GM19023 (cell line): ENCODE data around the gene ATF5.
"Not testable (repeated sequence)": the region's sequence is repeated elsewhere in the genome, so short reads cannot be mapped to it uniquely, and the experiment has no call there.

ENCODE experiments used
- ATAC-seq: cut with Tn5 transposase; IDR thresholded peaks from one replicate; pipeline ENCODE4 v1.9.1; 2021; ENCODE audit warnings: mild to moderate bottlenecking, moderate library complexity; ENCODE audit not compliant: unreplicated experiment

Gene ATF5

DNA sequence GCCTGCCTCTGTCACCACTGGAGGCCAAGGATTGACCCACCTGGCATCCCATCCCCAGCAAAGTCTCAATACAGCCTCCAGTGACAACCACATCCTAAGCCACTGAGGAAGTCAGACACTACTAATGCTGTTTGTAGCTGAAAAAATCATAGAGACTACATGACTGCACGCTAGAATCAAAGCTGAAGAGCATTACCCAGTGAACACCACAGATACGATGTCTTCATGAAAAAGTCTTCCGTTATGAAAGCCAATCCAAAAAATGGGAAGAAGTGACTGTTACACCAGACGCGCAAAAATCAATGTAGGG lies 11.4 kb downstream of the ATF5 start:
- ATAC-seq: no peak

DNA sequence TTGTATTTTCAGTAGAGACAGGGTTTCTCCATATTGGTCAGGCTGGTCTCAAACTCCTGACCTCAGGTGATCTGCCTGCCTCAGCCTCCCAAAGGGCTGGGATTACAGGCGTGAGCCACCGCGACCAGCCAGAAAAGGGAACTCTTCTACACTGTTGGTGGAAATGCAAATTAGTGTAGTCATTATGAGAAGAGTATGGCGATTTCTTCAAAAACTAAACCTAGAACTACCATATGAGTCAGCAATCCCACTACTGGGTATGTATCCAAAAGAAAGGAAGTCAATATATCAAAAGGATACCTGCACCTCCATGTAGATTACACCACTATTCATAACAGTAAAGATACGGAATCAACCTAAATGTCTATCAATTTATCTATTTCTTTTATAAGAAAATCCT lies 15.6 kb downstream of the ATF5 start:
- ATAC-seq: not testable (repeated sequence)

DNA sequence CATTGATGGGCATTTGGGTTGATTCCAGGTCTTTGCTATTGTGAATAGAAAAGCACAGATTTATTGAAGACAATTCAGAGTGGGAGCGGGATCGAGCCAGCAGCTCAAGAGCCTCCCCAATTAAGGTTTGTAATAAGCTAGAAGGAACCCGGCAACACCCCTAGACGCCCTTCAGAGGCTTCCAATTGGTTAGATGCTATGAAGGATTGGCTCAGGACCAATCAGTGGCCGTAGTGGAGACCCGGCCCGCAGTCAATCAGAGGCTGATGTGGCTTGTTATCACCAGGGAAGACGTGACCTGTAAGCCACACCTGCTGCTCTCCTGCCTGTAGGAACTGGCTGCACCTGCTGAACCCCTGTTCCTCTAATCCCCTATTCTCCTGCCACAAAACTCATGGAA lies 17.4 kb downstream of the ATF5 start:
- no peak for ATAC-seq

DNA sequence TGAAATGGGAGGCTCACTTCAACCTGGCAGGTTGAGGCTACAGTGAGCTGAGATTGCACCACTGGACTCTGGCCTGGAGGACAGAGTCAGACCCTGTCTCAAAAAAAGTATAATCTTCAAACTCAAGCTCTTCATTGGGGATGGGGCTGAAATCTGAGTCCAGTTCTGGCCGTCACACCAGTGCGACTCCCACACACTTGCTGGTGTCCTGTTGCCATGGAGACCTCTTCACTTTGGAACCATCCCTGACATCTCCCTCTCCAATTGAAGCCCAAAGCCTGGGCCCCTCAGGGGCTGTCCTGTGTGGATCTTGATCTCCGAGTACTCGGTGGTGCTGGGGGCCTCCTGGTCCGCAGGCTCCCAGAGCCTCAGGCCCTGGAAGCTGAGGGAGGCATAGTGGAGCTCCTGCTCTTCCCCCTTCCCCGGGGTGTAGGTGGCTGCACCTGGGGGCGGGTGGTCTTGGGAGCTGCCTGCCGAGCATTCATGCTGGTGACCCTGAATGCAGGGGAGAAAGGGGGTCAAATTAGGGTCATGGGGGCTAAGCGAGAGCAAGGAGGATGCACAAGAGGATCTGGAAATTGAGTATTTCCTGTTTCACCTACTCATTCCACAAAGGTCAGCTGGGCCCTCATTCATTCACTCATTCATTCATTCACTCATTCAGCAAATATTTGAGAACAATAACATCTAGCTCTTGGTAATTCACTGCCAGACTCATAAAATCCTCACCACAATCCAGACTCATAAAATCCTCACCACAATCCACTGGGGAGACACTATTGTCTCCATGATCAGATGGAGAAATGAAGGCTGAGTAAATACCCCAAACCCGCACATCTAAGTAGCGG lies 21.0 kb downstream of the ATF5 start:
- ATAC-seq: no peak

DNA sequence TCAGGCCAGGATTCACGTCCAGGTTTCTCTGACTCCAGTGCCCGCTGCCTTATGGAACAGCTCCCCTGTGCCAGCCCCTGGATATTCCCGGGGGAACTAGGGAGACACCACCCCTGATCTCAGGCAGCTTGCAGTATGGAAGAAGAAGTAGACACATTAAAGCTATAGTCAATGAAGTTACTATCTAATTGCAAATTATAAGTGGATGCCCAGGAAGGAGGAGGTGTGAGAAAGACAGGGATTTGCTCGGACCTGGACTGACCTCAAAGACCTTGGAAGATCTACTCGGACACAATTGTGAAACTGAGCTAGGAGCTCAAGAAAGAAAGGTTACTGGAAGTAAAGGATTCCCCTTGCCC lies 21.6 kb downstream of the ATF5 start:
- ATAC-seq: no peak

DNA sequence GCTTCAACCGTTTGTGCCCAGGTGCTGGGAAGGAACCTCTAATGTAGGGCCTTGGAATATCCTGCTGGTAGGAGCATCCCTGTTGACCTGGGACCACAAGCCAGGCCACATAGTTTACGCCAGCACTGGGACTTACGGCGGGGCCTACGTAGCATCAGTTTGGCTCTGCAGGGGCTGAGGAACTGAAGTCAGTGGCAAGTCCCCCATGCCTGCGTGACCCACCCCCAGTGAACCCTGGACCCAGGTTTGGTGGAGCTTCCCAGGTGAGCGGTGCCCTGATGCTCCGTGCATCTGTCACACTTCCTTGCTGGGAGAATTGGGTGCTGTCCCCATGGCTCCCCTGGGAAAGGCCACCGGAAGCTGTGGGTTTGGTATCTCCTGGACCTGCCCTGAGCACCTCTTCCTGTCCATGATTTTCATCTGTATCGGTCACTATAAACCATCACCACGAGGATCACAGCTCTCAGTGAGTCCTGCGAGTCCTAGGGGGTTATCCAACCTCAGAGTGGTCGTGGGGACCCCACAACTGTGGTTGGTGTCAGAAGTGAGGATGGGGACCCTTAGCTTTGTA lies 22.0 kb downstream of the ATF5 start:
- no peak for ATAC-seq

DNA sequence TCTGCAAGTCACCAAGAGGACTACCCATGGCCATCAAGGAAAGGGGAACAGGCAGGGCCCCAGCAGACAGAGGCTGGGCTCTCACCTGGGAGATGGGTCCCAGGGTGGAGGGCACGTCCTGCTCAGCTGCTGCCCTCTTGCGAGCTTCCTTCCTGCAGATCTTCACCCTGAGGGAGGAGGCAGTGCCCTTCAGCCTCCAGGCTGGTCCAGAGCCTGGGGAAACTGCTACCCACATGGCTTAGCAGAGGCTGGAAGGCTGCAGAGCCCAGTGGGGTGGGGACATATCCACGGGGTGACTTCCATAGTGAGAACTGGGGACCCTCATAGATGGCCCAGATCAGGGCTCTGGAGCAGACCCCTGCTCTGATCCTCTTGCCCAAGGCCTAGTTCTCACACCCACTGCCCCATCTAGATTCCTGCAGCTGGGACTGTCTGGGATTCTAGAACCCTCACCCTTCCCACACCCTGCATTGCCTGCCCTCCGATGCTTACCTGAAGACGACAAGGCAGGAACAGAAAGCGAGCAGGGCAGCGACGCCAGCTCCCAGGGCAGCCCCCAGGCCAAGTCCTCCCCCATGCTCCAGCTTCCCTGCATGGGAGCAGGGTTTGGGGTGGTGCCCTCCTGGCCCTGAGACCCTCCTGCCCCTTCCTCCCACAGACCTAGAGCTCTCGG lies 22.9 kb downstream of the ATF5 start:
- no peak for ATAC-seq

DNA sequence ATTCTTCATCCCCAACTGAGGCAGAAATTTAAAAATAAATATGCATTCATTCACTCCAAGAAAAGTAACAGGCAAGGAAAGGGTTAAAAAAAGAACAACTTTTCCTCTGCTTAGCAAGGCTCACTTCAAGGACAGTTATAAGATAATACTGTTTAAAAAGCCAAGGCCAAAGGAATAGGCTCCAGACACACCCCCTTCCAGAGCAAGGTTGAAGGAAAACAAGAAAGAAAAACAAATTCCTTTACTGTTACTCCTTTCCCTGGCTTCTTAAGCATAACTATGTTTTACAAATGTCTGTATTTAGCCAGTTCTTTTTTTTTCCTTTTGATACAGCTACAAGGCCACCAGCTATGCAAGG lies 23.5 kb downstream of the ATF5 start:
- ATAC-seq: no peak

DNA sequence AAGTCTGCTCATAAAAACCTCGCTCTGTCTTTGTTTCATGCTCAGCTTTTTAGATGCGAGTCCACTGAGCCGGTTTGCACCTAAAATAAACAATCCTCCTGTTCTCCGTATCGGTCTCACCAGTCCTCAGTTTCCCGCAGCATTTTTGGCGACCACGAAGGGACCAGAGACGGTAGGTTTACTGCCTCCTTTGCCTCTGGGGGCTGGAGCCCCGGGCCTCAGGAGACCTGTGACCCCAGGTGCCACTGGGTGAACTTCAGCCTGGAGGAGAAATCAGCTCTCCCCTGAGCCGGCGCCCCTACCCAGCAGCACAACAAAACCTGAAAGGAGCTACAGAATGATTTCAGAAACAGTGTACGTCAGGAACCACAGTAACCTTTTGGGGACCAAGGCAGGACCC lies 23.9 kb downstream of the ATF5 start:
- ATAC-seq: no peak

DNA sequence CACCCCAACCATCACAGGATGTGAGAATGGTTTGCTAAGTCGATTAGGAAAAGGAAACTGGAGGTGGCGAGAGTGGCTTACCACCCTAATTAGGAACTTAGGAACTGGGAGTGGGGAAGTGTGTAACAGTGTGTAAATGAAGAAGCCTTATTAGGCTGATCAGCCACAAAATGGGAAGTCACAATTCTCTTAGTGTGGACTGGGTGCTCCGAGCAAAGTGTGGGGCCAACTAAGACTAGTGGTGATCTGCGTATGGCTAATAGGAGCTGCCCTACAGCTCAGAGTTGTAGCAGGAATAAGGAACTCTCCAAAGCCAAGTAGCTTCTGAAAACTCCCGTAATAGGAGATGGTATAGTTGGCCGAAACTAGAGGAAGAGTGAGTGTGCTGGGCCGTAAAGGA lies 24.4 kb downstream of the ATF5 start:
- no peak for ATAC-seq

DNA sequence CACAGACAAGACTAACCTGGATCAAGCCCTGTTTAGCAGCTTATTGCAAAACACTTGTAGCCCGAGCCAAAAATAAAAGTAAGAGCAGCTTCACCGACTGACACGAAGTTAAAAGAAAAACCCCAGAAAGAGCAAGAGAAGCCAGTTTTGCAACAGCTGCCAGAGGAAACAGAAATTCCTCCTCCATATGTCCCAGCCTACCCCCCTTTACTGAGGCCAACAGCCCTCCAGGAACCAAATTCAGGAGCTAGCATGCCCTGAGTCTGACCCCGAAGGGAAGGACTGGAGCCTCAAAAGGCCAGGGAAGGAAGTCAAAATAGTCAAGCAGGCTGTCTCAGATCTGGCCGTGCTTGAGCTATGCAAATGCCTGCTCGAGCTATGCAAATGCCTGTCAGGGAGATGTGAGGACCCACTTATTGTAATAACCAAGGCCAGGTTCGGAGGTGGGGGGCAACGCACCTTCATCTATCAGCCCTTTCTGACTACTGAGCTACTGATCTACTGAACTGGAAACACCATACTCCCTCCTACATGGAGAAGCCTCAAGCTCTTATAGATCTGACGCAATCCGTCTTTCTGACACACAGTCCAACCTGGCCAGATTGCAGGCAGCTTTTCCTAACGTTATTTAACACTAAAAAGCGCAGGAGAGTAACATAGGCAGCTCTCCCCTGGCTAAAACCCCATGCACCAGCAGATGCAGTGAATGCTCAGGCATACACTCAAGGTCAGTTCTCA lies 25.3 kb downstream of the ATF5 start:
- no peak for ATAC-seq

DNA sequence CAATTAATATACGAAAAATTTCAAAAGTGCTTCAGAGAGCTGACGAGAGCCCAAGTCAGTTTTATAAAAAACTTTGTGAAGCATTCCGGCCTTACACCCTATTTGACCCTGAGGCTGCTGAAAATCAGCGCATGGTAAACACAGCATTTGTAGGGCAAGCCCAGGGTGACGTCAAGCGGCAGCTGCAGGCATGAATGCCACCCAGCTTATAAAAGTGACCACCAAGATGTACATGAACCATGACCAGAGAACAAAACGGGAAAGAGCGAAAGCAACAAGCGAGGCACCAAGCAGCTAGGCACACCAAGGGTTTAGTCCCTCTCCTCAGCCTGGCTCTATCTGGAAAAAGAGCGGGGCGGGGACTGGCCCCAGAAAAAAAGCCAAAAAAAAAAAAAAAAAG lies 25.9 kb downstream of the ATF5 start:
- no peak for ATAC-seq

DNA sequence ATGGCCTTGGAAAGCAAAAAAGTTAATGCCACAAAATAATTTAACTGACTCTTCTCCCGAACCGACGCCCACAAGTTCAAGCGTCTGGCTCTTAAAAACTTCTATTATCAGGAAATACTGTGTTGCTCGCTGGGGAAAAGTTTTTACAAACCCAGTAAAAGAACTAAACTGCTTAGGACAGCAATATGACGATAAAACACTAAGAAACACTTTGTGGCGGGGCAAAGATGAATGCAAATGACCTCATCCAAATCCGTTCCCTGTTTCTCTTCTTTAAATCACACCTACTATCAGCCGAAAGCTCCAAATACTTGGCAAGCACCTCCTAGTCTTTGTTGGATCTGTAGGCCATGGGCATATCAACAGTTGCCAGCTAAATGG lies 27.1 kb downstream of the ATF5 start:
- ATAC-seq: no peak

DNA sequence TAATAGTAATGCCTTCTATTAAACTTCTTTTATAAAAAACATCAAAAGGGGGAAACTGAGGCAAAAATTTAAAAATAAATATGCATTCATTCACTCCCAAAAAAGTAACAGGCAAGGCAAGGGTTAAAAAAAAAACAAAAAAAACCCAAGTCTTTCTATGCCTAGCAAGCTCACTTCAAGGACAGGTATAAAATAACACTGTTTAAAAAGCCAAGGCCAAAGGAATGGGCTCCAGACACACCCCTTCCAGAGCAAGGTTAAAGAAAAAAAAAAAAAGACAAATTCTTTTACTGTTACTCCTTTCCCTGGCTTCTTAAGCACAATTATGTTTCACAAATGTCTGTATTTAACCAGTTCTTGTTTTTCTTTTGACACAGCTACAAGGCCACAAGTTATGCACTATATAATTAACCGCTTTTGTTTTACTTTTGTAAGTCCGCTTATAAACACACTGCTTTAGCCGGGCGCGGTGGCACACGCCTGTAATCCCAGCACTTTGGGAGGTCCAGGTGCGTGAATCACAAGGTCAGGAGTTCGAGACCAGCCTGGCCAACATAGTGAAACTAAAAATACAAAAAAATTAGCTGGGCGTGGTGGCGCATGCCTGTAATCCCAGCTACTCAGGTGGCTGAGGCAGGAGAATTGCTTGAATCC lies 28.4 kb downstream of the ATF5 start:
- ATAC-seq: no peak

DNA sequence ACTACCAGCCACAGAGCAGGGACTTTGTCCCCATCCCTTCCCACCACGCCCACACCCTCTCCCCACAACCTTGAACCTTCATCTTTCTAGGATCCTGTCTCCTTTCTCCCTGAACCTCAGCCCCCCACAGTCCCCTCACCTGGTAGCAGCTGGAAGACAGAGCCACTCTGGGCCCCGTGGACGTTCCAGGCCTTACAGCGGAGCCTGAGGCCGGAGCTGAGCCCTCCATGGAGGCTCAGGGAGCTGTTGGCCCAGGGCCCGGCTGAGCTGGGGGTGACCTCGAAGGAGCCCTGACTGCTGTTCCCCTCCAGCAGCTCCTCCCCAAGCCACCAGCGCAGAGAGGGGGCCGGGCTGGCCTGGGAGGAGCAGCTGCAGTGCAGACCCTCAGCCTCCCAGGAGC lies 29.1 kb downstream of the ATF5 start:
- not testable (repeated sequence) for ATAC-seq

DNA sequence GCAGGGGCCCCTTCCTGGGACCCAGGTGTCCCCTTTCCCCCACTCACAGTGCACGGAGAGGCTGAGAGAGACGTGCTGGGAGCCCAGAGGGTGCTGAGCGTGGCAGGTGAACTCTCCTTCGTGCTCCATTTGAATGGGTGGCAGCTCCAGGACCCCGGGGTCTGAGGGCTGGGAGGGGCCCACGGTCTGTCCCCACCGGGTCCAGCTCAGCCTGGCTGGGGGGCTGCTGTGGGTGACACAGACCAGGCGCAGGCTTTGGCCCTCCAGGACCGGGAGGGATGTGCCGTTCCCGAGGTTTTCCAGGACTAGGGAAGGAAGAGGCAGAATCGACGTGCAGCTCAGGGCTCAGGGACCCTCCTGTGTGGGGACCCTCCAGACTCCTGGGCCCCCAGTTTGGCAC lies 29.6 kb downstream of the ATF5 start:
- ATAC-seq: not testable (repeated sequence)

DNA sequence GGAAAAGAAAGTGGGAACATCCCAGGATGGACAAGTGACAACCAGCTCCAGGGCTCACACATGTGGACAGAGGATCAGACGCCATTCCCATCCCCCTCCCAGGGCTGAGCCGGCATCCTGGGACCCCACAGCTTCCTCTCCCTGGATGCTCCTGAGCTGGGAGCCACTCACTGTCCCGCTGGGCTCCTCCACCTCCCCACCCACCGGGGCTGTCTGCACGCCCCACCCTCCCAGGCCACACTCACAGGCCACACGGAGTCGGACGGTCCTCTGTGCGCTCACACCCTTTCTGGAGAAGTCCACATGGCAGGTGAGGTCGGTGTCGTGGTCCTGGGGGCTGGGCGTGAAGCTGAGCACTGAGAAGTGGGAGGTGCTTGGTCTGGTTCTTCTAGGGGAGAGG lies 30.9 kb downstream of the ATF5 start:
- ATAC-seq: not testable (repeated sequence)

DNA sequence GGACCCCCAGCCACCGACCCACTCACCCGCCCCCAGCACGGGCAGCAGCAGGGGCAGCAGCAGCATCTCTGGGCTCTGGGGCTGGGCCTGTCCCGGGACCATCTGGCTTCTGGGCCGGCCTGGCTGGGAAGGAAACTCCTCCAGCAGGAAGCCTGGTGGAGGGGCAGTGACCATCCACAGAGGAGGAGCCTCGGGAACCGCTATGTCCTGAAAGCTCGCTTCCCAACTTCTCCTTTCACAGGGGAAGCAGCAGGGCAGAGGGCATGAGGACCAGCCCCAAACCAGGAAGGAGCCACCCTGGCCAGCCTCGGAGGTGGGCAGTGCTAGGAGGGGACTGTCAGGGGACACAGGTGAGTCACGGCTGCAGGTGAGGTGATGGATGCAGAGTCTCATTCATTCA lies 32.0 kb downstream of the ATF5 start, which contains the start of gene SIGLEC11:
Gene SIGLEC11, minus strand, starts transcription at position 193 of the 400 bp plus-strand sequence. Its CDS starts 91 bp downstream, at position 102.
- not testable (repeated sequence) for ATAC-seq

DNA sequence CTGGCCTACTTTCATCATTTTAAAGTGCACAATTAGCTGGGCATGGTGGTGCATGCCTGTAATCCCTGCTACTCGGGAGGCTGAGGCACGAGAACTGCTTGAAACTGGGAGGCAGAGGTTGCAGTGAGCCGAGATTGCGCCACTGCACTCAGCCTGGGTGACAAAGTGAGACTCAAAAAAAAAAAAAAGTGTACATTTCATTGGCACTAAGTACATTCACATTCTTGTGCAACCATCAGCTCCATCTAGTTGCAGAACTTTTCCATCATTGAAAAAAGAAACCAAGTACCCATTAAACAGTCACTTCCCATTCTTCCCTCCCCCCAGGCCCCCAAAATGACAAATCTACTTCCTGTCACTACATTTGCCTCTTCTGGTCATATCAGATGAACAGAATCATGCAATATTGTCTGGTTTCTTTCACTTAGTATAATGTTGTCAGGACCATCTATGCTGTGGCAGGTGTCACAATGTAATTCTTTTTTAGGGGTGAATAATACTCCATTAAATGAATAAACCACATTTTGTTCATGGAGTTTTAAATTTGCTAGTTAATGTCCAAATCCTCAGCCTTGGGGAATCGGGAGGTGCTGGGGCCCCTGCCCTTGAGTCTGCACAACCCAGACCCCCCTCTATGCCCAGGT lies 39.4 kb downstream of the ATF5 start:
- ATAC-seq: no peak

DNA sequence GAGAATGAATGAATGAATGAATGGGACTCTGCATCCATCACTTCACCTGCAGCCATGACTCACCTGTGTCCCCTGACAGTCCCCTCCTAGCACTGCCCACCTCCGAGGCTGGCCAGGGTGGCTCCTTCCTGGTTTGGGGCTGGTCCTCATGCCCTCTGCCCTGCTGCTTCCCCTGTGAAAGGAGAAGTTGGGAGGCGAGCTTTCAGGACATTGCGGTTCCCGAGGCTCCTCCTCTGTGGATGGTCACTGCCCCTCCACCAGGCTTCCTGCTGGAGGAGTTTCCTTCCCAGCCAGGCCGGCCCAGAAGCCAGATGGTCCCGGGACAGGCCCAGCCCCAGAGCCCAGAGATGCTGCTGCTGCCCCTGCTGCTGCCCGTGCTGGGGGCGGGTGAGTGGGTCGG lies 40.4 kb downstream of the ATF5 start:
- not testable (repeated sequence) for ATAC-seq

DNA sequence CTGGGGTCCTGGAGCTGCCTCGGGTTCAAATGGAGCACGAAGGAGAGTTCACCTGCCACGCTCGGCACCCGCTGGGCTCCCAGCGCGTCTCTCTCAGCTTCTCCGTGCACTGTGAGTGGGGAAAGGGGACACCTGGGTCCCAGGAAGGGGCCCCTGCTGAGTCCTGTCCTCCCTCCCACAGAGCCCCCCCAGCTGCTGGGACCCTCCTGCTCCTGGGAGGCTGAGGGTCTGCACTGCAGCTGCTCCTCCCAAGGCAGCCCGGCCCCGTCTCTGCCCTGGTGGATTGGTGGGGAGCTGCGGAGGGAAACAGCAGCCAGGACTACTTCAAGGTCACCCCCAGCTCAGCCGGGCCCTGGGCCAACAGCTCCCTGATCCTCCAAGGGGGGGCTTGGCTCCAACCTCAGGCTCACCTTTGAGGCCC lies 43.0 kb downstream of the ATF5 start:
- no peak for ATAC-seq
